HFFc6 (cell line): ENCODE measurements around the gene PALLD. TPM values are rescaled to one million over a fixed set of nuclear protein-coding genes. Genes with fewer than 3 reads are reported as not detected.

Experiments
- DNase-seq: peaks from one replicate; pipeline ENCODE4 v3.0.0-alpha.2; 2018
- H3K27ac Mint-ChIP-seq: 2 replicates; pipeline ENCODE4 v1.8.0; 2020; ENCODE audit warnings: mild to moderate bottlenecking, mixed read lengths
- H3K27me3 Mint-ChIP-seq: 2 replicates; pipeline ENCODE4 v1.8.0; 2021; ENCODE audit warnings: mild to moderate bottlenecking, moderate library complexity, mixed read lengths; ENCODE audit not compliant: insufficient read depth
- H3K36me3 Mint-ChIP-seq: 2 replicates; pipeline ENCODE4 v1.8.0; 2021; ENCODE audit warnings: low read depth, mixed read lengths
- H3K4me1 Mint-ChIP-seq: 2 replicates; pipeline ENCODE4 v1.8.0; 2020; ENCODE audit warnings: low read depth, mixed read lengths
- H3K4me3 Mint-ChIP-seq: 2 replicates; pipeline ENCODE4 v1.8.0; 2020; ENCODE audit warnings: mild to moderate bottlenecking, moderate library complexity, mixed read lengths
- H3K9me3 Mint-ChIP-seq: 2 replicates; pipeline ENCODE4 v1.8.0; 2020; ENCODE audit warnings: mild to moderate bottlenecking, mixed read lengths
- CTCF ChIP-seq: fragments of 200-600 bp; sonication (generic); IDR thresholded peaks from 2 replicates; pipeline ENCODE4 v1.5.0; 2021; ENCODE audit warnings: antibody characterized with exemption, mild to moderate bottlenecking
- total RNA-seq, 6 experiments: library from RNA; stranded (reverse); fragmentation: NEBNext Ultra II Directional; extraction: Animal tissue kit (Norgen Biotek cat#: 25700); gene quantifications; 2 replicates in 1 of 6; 3 replicates in 5 of 6; pipeline ENCODE4 v1.2.3, GENCODE V29; 2021

Gene PALLD
- total RNA-seq, 6 experiments from 2014 or later = 72.6 to 163 (median 149) TPM

DNA sequence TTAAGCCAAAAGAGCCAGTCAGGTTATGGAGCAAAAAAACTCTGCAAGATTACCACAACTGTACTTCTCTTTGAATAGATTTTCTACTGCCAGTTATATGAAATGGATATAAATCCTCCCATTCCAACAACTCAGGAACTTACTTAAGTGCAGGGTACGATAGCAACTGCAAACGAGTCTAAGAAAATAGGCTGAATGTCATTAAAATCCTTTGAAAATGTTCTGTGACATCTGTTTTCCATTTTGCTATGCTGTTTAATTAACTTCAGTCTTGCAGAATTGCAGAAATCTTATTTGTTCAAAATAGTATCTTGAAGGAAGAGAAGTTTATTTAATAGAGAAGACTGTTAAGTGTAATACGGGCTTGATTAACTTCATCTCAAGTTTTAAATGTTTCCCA, 243.8 kb downstream of the PALLD start:
- Mint-ChIP-seq H3K27me3 (peaks cover 15% of the 10 kb centered on the region; the same call in 1 of the 2 replicates), H3K27ac (no peak overlapping the region), H3K9me3 (no peaks in the 10 kb centered on the region), H3K4me3 (no peak overlapping the region), H3K36me3 (no peaks in the 10 kb centered on the region), H3K4me1 (peaks cover 20% of the 10 kb centered on the region; the same call in 1 of the 2 replicates)
- no peak for DNase-seq
- TF ChIP-seq CTCF = no peak

DNA sequence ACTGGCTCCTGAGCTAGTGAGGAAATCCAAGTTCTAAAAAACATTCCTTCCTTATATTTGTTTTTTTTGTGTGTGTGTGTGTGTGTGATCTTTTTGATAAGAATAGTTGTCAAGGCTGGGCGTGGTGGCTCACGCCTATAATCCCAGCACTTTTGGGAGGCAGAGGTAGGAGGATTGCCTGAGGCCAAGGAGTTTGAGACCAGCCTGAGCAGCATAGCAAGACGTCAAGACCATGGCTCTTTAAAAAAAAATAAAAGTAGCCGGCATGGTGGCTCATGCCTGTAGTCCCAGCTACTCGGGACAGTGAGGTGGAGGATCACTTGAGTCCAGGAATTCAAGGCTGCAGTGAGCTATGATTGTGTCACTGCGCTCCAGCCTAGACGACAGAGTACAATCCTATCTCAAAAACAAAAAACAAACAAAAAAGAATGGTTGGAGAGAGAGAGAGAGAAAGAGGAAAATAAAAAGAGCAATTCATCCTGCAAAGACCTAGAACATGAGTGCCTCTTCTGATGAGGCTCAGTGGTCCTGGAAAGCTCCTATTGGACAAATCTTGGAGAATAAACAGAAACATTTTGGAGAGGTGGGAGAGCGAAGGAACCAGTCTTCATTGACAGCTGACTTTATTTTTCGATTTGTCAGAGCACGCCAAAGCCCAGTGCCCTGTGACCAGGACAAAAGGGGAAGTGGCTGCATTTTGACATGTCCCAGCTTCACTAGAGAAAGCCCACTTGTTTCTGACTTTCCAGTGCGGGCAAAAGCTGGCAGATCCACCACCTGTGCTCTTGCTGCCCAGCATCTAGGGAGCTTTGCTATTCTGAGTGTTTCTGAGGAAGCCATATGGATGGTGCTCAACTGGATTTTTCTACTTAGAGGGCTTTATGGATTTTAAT, 244.7 kb downstream of the PALLD start:
- H3K27ac Mint-ChIP-seq = no peak overlapping the region
- H3K4me1 Mint-ChIP-seq = peaks cover 20% of the 10 kb centered on the region; the same call in 1 of the 2 replicates
- peaks cover 15% of the 10 kb centered on the region; the same call in 1 of the 2 replicates for H3K27me3 Mint-ChIP-seq
- no peak for TF ChIP-seq CTCF
- H3K9me3 Mint-ChIP-seq = no peaks in the 10 kb centered on the region
- H3K4me3 Mint-ChIP-seq = no peak overlapping the region
- no peaks in the 10 kb centered on the region for H3K36me3 Mint-ChIP-seq
- no peak for DNase-seq

DNA sequence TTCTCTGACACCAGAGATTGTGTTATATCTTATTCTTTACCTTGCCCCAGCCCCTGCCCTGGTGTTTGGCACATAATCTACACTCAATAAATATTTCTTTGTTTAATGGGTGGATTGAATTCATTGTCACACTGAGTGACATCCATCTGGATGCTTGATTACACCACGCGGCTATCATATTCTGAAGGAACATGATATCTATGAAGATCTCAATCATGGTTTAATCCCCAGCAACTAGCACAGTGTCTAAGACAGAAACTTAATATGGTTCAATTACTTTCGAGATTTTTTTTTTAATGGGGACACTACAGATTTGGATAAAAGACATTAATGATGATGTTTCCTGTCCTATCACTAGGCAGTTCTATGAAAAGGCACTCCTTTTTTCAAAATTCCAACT, 246.3 kb downstream of the PALLD start:
- Mint-ChIP-seq H3K27me3 (peaks cover 15% of the 10 kb centered on the region; the same call in 1 of the 2 replicates), H3K4me1 (peaks cover 13% of the 10 kb centered on the region; the same call in 1 of the 2 replicates), H3K9me3 (no peaks in the 10 kb centered on the region), H3K36me3 (no peaks in the 10 kb centered on the region), H3K4me3 (no peak overlapping the region), H3K27ac (no peak overlapping the region)
- no peak for TF ChIP-seq CTCF
- no peak for DNase-seq

- DNase-seq = no peak
- Mint-ChIP-seq H3K36me3 (no peaks in the 10 kb centered on the region), H3K4me1 (peaks cover 13% of the 10 kb centered on the region; the same call in 1 of the 2 replicates), H3K4me3 (no peak overlapping the region), H3K27ac (no peak overlapping the region; the same call in 1 of the 2 replicates), H3K27me3 (peaks cover 15% of the 10 kb centered on the region; the same call in 1 of the 2 replicates), H3K9me3 (no peaks in the 10 kb centered on the region)
- no peak for TF ChIP-seq CTCF
These were observed 246.7 kb downstream of the PALLD start for GRCh38 chr4:168743601-168744000.

DNA sequence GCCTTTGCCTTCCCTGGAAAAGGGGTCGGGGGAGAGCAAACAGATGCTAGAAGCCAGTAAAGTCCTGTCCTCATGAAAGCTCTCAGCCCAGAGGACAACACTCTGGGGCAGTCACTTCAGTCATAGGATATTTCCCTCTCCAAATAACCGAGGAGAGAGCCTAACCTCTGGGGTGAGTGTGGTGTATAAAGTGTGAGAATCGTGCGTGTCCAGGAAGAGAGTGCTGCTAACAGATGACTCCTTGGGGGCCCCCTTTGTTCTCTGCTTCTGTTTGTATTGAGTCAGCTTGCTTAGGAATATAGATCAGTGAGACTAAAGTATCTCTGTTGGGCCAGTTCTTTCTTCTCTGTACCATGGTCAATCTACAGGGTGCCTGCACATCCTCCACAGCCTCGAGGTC, 247.2 kb downstream of the PALLD start:
- DNase-seq = no peak
- no peaks in the 10 kb centered on the region for H3K36me3 Mint-ChIP-seq
- peaks cover 13% of the 10 kb centered on the region; the same call in 1 of the 2 replicates for H3K4me1 Mint-ChIP-seq
- no peak for TF ChIP-seq CTCF
- no peak overlapping the region for H3K4me3 Mint-ChIP-seq
- peaks cover 15% of the 10 kb centered on the region; the same call in 1 of the 2 replicates for H3K27me3 Mint-ChIP-seq
- H3K27ac Mint-ChIP-seq = no peak overlapping the region; the same call in 1 of the 2 replicates
- no peaks in the 10 kb centered on the region for H3K9me3 Mint-ChIP-seq
